ENCODE measurements around the gene ADAM21.
"Not testable (repeated sequence)": the region's sequence is repeated elsewhere in the genome, so short reads cannot be mapped to it uniquely, and the experiment has no call there.

Gene ADAM21

DNA sequence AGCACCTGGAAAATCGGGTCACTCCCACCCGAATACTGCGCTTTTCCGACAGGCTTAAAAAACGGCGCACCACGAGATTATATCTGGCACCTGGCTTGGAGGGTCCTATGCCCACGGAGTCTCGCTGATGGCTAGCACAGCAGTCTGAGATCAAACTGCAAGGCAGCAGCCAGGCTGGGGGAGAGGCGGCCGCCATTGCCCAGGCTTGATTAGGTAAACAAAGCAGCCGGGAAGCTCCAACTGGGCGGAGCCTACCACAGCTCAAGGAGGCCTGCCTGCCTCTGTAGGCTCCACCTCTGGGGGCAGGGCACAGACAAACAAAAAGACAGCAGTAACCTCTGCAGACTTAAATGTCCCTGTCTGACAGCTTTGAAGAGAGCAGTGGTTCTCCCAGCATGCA lies 23.5 kb downstream of the ADAM21 start:
- in situ Hi-C loops (cut with MboI; ENCODE audit: low sequenced_read_pairs): not testable (repeated sequence)

DNA sequence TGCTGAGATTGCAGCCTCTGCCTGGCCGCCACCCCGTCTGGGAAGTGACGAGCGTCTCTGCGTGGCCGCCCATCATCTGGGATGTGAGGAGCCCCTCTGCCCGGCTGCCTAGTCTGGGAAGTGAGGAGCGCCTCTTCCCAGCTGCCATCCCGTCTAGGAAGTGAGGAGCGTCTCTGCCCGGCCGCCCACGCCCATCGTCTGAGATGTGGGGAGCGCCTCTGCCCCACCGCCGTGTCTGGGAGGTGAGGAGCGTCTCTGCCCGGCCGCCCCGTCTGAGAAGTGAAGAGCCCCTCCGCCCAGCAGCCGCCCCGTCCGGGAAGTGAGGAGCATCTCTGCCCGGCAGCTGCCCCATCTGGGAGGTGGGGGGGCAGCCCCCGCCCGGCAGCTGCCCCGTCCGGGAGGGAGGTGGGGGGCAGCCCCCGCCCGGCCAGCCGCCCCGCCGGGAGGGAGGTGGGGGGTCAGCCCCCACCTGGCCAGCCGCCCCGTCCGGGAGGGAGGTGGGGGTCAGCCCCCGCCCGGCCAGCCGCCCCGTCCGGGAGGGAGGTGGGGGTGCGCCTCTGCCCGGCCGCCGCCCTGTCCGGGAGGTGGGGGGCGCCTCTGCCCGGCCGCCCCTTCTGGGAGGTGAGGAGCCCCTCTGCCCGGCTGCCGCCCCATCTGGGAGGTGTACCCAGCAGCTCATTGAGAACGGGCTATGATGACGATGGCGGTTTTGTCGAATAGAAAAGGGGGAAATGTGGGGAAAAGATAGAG lies 25.6 kb downstream of the ADAM21 start:
- in situ Hi-C loops (cut with MboI; ENCODE audit: low sequenced_read_pairs): not testable (repeated sequence)

DNA sequence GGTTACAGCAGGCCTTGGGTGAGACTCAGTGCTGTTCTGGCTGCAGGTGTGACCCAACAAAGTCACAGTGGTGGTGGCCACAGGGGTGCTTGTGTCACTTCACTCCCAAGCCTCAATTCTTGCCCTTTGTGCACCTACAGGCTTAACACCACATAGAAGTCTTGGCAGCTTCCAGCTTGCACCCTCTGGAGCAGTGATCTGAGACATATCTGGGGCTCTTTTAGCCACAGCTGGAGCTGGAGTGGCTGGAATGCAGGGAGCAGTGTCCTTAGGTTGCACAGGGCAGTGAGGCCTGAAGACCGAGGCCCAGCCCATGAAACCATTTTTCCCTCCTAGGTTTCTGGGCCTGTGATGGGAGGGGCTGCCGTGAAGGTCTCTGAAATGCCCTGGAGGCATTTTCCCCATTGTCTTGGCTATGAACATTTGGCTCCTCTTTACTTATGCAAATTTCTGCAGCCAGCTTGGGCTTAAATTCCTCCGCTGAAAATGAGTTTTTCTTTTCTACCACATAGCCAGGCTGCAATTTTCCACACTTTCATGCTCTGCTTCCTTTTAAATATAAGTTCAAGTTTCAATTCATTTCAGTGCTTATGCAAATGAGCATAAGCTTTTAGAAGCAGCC lies 37.7 kb downstream of the ADAM21 start:
- in situ Hi-C loops (cut with MboI; ENCODE audit: low sequenced_read_pairs): no loop called here

DNA sequence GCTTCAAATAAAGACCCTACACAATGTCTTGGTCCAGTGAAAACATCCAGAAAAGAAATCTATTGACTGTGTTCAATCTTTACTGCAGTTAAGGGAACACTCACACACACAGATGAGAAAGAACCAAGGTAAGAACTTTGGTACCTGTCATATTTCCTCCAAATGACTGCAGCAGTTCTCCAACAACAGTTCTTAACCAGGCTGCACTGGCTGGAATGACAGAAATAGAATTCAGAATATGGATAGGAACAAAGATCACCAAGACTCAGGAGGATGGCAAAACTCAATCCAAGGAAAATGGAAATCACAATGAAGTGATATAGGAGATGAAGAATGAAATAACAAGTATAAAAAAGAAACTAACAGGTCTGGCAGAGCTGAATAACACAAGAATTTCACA lies 46.2 kb downstream of the ADAM21 start:
- in situ Hi-C loops (cut with MboI; ENCODE audit: low sequenced_read_pairs): no loop called here

Measured in HL-60/S4 treated with retinoic acid at 250 ng/mL for 4 days and 3 days (cell line).